NCI-H1092 (cell line): Measurements from ENCODE around the gene KIAA1217.
"Not testable (repeated sequence)": the region's sequence is repeated elsewhere in the genome, so short reads cannot be mapped to it uniquely, and the experiment has no call there.

Experiments
- DNase-seq: peaks from one replicate; lab custom pipeline; 2025; lab: John Stamatoyannopoulos, UW

The KIAA1217 gene

GRCh38 chr10:24340883-24341282, 131.9 kb downstream of the KIAA1217 start:
- no peak for DNase-seq

GRCh38 chr10:24341371-24341770, 132.4 kb downstream of the KIAA1217 start:
- DNase-seq, result no peak

- no peak for DNase-seq
Measured at GRCh38 chr10:24341897-24342296, 133.0 kb downstream of the KIAA1217 start.

GRCh38 chr10:24343686-24344085, 134.7 kb downstream of the KIAA1217 start:
- no peak for DNase-seq

GRCh38 chr10:24344279-24344678, 135.3 kb downstream of the KIAA1217 start:
- DNase-seq, result no peak

- no peak for DNase-seq
Measured at GRCh38 chr10:24344695-24345463, 135.9 kb downstream of the KIAA1217 start.

- DNase-seq, result no peak
Measured at GRCh38 chr10:24346877-24347519, 138.1 kb downstream of the KIAA1217 start.

GRCh38 chr10:24349379-24350001, 140.6 kb downstream of the KIAA1217 start:
- no peak for DNase-seq

GRCh38 chr10:24350070-24350921, 141.4 kb downstream of the KIAA1217 start:
- no peak for DNase-seq

GRCh38 chr10:24350922-24351225, 141.9 kb downstream of the KIAA1217 start:
- DNase-seq, result not testable (repeated sequence)

- no peak for DNase-seq
Measured at GRCh38 chr10:24351961-24352360, 143.0 kb downstream of the KIAA1217 start.

- no peak for DNase-seq
Measured at GRCh38 chr10:24352399-24352798, 143.5 kb downstream of the KIAA1217 start.

GRCh38 chr10:24353319-24353718, 144.4 kb downstream of the KIAA1217 start:
- no peak for DNase-seq

GRCh38 chr10:24355056-24355688, 146.2 kb downstream of the KIAA1217 start:
- DNase-seq, result no peak

- DNase-seq, result no peak
Measured at GRCh38 chr10:24357344-24358004, 148.5 kb downstream of the KIAA1217 start.

- DNase-seq, result no peak
Measured at GRCh38 chr10:24358022-24358421, 149.1 kb downstream of the KIAA1217 start.

GRCh38 chr10:24360282-24361127, 151.6 kb downstream of the KIAA1217 start:
- DNase-seq, result no peak

- DNase-seq, result no peak
Measured at GRCh38 chr10:24363070-24363469, 154.1 kb downstream of the KIAA1217 start.

GRCh38 chr10:24367688-24368087, 158.8 kb downstream of the KIAA1217 start:
- no peak for DNase-seq

- no peak for DNase-seq
Measured at GRCh38 chr10:24370877-24371276, 161.9 kb downstream of the KIAA1217 start.
